ENCODE measurements around the gene MYCN.
"Not testable (repeated sequence)": the region's sequence is repeated elsewhere in the genome, so short reads cannot be mapped to it uniquely, and the experiment has no call there.

Gene MYCN

DNA sequence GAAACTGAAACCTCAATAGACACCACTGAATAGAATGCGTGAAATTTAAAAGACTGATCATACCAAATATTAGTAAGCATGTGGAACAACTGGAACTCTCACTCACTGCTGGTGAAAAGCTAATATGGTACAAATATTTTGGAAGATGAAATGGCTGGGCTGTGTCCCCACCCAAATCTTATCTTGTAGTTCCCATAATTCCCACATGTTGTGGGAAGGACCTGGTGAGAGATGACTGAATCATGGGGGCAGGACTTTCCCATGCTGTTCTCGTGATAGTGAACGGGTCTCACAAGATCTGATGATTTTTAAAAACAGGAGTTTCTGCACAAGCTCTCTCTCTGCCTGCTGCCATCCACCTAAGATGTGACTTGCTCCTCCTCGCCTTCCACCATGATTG lies 32.0 kb upstream of the MYCN start:
- DNase-seq, result no peak

DNA sequence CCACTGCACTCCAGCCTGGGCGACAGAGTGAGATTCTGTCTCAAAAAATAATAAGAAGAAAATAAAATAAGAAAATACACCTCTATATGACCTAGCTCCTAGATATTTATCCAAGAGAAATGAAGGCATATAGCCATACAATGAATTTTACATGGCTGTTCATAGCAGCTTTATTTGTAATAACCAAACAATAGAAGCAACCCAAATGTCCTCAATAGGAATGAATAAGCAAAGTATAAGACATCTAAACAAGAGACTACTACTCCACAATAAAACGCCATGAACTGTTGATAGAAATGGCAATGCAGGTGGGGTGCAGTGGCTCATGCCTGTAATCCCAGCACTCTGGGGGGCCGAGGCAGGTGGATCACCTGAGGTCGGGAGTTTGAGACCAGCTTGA lies 31.2 kb upstream of the MYCN start:
- DNase-seq, result no peak

DNA sequence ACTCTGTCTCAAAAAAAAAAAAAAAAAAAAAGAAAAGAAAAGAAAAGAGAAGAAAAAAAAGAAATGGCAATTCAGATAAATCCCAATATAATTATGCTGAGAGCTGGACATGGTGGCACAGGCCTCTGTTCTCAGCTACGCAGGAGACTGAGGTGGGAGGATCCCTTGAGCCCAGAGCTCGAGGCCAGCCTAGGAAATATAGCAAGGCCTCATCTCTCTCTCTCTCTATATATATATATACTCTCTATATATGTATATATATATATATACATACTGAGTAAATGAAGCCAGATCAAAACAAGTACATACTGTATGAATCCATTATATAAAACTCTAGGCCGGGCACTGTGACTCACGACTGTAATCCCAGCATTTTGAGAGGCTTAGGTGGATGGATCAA lies 30.6 kb upstream of the MYCN start:
- DNase-seq, result no peak

DNA sequence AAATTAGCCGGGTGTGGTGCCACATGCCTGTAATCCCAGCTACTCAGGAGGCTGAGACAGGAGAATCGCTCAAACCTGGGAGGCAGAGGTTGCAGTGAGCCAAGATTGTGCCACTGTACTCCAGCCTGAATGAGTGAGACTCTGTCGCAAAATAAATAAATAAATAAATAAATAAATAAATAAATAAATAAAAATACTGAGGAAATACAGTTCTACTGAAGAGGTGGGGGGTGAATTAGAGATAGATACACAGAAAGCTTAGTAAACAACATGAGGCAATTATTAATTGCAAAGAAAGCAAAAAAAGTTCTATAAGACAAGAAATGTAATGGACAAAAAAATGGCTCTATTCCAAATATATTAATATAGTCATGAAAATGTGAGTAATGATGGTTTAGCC lies 29.1 kb upstream of the MYCN start:
- not testable (repeated sequence) for DNase-seq

DNA sequence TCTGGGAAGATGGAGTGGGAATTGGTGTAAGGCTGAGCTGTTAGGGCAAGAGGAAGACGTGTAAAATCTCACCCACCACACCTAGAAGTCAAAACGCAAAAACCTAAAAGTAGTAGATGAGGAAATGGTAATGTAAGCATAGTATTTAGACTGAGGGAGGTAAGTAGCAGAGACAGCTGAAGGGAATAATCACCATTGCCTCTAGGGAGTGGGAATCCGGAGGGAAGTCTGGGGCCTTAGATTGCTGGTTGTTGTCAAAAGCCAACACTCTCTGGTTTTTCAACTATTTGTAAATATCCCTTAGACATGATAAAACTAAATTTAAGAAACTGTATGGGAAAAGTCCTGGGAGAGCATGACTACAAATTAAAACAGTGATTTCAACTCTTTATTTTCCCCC lies 28.7 kb upstream of the MYCN start:
- no peak for DNase-seq

DNA sequence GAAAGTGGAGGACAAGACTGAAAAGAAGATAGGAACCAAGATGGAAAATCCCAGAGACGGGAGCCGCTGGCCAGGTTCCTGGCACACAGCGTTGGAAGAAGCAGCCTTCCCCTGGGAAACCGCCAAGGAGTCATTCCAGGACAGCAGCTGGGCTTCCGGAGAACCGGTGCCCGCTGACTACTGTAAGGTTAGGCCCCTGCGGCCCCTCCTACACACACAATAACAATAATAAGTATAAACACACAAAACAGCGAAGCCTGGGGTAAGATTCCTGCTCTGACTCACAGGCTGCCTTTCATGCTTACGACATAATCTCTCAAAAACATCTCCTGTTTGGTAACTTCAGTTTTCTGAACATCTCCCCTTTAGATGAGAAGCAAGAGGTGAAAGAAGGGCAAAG lies 28.1 kb upstream of the MYCN start:
- DNase-seq, result no peak

DNA sequence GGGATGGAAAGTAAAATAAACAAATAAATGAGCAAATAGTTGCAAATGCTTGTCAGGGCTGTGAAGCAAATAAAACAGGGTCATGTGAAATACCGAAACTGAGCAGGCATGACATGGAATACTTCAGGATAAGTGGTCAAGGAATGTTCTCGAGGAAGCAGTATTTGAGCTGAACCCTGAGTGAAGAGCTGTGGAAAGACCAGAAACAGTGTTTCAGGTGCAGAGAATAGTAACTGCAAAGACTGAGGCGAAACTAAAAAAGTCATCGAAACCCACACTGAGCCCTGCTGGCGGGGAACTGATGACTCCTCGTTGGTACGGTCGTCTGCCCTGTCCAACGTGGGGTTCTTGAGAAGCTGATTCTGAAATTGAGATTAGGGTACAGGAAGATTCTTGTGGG lies 27.2 kb upstream of the MYCN start:
- no peak for DNase-seq

DNA sequence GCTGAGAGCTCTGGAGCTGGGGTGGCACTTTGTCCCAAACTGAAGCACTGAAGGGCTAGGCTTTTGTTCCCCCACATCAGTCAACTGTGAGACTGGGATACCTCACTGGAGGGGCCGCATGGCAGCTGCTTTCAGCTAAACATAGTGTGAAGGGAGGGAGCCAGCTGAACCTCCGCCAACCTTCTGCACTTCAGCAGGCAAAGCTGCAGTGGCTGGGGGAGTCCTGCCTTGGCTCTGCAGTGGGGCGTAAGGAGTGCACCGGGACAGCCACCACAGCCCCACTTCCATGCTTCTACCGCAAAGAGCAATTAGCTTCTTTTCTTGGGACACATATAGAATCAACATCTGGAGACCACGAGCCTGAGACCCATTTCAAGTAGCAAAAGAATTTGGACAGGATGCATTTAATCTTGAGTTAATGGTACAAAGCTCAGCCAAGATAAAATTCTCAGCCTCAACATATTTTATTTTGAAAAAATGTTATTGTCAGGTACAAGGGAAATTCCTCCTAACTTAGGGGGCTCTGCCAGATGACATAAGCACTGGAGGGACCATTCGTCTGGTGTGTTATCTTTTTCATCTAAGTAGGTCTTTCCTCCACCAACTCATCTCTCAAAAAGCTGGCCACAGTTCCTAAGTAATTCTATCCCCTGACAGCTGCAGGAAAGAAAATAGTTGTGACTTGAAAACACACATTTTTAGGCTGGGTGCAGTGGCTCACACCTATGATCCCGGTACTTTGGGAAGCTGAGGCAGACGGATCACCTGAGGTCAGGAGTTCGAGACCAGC lies 25.6 kb upstream of the MYCN start:
- DNase-seq, result no peak

DNA sequence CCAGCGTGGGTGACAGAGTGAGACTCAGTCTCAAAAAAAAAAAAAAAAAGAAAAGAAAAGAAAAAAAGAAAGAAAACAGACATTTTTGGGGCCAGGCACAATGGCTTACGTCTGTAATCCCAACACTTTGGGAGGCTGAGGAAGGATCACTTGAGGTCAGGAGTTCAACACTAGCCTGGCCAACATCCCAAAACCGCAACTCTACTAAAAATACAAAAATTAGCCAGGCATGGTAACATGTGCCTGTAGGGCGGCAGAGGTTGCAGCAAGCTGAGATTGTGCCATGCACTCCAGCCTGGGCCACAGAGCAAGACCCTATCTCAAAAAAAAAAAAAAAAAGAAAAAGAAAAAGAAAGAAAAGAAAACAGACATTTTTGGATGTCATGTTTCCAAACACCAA lies 24.8 kb upstream of the MYCN start:
- DNase-seq, result not testable (repeated sequence)

DNA sequence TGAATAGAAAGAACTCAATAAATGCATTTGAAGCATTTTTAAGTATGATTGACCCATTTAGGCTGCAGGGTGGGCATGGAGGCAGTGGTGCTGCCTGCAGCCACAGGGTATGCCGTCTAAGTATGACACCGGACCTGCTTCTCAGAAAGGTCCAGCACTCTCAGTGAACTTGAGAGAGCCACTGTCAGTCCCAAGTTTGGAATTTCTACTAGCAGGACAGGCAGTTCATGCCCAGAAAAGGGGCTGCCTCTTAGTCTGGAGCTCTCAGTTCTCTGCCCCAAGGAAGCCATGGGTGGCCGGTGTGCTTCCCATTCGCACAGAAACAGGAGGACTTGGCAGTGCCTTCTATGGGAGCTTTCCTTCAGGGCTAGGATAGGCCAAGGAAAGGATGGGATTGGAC lies 24.0 kb upstream of the MYCN start:
- no peak for DNase-seq

DNA sequence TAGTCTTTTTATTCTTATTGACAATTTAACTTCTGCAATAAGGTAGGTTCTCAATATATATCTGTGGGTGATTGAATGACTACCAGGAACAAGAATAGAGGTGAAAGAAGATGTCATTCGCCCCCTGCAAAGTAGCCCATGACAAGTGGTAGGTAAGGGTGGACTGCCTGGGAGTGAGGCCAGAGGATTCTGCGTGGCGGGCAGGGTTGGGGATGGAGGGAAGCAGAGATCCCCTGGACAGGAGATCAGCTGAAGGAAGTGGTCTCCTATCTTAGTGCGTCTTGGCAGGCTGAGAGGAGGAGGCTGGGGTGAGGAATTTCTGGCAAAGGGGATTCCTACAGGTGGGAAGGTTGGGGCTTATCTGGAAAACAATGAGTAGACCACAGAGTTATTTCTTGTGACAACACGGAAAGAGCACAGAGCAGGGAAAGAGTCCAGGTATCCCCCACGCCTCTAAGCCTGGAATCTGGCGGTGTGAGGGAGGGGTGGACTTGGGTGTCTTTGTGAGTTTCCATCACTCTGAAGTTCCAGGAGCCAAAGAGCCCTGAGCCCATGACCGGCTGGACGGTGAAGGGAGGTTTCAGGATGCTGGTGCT lies 21.5 kb upstream of the MYCN start:
- no peak for DNase-seq

DNA sequence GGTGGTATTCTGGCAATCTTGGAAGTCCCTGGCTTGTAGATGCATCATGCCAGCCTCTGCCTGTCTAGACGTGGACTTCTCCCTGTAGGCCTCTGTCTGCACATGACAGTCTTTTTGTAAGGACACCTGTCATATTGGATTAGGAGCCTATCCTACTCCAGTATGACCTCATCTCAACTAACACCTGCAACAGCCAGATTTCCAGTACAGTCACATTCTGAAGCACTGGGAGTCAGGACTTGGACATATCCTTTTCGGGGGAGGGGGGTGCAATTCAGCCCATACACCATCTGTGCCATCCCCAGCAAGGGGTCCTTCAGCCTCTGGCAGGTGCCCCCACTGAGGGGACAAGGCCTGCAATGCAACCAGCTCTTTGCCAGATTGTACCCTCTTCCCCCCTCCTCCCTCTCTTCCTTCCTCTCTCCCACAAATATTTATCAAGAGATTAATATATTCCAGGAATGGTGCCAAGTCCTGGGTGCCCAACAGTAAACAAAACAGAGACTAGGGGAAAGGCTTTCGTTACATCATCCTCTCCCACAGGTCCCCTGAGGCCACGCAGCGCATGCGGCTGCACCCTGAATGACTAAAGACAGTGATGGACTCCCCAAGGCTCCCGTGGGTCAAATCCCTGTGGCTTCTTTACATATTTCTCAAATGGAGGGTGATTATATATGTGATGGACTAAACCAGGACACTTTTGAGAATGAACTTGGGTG lies 20.5 kb upstream of the MYCN start:
- DNase-seq, result no peak

DNA sequence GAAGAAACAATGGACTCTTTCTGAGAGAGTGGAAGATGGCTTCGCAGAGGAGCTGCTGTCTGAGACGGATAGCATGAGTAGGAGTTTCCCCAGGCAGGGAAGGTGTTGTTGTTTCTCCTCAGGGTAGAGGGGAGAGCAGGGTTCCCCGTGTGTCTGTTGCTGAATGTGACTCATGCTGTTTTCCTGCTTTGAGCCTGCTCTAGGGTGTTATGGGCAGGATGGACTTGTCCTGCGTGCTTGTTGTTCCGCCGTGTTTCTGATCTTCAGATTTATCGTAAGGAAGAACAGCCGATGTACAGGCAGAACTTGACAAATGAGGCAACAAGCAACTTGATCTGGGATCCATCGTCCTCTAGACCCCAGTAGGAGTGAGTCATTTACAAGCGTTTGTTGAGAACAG lies 19.7 kb upstream of the MYCN start:
- DNase-seq, result no peak

DNA sequence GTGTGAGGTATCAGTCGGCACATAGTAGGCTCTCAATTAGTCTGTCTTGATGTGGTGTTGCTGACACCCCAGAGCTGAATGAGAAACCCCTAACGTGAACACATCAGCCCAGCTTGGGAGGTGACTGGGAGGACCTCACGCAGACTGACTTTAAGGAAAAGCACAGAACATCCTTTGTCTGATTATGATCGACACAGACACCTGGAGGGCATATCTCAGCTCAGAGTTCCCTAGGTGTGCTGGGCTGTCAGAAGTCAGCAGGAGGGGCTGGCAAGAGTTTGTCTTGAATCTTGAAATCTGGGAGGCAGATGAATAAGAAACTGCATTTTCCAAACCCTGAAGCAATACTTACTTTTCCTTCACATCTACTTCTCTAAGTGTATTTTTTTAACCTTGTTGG lies 16.8 kb upstream of the MYCN start:
- DNase-seq, result no peak

DNA sequence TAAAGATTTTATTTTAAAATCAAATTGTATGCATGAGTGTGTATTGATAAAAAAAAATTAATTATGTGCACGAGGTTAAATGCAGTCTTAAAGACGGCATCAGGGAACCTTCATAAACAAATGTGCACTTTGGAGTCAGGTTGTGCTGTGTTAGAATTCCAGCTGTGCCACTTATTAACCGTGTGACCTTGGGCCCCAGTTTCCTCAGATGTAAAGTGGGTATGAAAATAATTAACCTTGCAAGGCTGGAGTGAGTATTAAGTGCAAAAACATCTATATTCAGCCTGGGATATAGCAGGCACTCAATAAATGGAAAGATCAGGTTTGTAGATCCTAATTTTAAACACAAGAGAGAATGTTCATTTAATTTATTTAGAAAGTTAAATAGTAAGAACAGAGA lies 14.5 kb upstream of the MYCN start:
- no peak for DNase-seq

DNA sequence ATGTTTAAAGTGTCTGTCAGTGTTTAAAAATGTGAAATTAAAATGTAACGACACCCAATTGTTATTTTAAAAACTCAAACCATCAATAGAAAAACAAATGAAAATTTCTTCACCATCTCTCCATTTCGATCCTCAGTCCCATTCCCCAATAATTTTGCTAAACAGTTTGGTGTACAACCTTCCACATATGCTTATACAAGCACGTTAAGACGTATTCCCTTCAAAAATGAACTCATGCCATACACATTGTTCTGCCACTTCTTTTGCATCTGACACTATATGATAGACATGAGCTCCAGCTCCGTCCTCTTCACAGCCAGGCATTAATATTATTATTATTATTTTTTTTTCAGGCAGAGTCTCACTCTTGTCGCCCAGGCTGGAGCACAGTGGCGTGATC lies 14.1 kb upstream of the MYCN start:
- DNase-seq, result no peak

DNA sequence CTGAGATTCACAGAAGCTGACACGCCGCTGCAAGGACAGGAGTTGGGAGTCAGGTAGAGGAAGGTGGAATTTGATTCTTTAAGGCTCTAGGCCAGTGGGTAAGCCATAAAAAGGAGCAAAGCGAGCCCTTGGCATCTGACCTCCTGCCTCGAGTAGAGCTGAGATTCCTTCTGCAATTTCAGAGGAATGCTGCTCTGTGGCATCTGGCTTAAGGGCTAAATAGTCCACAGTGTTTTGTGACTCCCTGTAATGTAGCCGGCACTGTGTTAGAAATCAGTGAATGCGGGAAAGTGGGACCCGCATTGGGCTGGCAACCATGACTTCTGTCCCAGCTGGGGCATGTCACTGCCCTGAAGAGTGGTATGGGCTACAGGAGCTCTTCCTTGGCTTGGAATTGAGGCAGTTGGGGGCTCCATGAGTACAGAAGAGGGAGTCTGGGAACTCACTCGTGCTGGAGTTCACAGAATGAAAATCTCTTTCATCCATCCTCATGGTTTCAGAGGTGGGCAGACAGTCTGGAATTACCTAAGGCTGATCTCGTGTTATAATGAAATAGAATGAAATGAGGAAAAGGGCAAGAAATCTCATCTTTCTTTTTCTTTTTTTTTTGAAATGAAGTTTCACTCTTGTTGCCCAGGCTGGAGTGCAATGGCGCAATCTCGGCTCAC lies 12.7 kb upstream of the MYCN start:
- no peak for DNase-seq

DNA sequence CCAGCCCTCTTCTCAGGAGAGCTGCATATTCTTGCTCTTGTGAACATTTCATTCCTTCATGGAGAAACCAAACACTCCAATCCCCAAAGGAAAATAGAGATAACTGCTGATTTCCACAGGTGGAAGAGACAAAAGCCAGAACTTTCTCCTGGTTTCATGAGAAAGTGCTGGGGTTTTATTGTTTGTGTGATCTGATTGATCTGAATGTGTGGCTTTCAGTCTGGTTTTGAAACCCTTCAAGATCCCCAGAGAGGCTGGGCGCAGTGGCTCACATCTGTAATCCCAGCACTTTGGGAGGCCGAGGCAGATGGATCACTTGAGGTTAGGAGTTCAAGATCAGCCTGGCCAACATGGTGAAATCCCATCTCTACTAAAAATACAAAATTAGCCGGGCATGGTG lies 11.3 kb upstream of the MYCN start:
- DNase-seq, result not testable (repeated sequence)

DNA sequence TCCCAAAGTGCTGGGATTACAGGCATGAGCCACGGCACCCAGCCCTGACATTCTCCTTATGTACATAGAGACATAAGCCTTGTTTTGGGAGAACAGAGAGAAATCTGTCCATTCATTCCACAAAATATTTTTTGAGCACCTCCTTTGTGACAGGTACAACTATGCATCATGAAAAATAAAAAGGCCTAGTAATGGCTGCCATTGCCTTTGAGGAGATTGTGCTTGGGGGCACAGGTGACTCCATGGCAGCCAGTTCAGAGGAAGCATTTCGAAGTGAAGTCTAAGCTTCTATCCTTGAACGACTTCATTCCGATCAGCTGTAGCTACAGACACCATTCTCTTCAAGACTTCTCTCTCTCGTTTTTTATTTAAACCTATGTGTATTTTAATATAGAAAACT lies 10.5 kb upstream of the MYCN start:
- DNase-seq, result no peak

DNA sequence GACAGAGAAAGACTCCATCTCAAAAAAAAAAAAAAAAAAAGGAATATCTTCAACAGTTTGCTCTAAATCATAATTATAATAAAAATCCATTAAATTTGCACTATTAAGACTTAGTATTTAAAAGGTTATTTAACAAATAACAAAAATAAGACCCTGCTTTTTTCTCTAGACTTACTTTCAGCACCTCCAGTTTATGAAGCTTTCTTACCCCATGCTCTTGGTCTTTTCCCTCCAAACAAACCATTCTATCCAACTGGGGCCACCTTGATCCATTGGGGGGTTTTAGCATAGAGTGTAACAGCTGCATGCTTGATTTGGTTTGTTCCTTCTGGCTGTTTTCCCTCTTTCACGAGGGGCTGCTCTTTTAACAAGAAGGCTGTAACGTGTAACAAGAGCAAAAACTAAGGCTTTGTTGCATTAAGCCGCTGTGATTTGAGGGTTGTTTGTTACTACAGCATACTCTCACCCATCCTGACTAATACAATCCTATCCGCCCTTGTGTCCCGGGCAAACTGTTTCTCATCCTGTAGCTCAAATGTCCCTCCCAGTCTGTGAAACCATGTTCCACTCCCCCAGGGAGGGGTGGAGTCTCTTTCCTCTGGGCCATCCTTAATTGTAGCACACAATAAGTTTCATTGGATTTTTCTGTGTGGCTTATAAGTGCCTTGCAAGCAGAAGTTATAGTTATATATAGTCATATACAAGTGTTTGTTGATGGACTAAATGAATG lies 9.6 kb upstream of the MYCN start:
- DNase-seq, result no peak

DNA sequence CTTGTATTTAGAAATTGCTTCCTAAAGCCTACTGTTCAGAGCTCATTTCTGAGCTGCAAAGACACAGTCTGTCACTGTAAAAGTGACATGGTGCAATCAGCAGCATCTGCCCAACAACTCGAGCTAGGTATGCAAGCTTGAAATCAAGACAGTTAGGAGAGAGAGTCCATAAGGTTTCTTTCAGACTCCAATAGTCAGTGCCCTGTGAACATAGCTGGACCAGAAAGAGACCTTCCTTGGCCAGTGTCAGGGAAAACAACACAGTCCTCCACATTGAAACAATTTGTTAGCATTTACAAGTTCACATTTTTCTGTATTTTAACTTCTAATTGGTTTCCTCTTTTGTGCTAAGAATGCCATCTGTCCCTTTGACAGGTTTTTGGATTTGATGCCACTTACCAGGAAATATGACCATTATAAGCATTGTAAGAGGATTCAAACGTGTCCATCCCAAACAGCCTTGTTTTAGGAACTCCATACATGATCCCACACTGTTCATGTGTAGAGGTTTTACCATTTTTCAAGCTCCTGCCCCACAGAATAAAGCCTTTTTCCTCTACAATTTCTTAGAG lies 8.9 kb upstream of the MYCN start:
- DNase-seq, result no peak

DNA sequence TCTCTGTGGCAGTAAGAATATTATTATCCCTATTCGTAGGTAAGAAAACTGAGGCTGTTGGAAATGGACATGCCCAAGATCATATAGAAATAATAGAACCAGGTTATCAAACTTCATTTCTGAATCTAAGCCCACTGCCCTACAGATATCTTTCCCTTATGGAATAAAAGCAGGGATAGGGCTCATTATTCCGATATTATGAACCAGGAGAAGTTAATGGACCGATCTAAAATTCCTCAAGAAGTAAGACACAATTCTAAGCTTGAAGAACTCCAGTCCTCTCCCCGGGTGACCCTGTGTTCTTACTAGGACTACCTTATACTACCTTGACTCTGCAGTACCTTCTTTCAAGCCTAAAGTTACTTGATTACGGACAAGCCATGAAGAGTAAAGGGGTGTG lies 8.4 kb upstream of the MYCN start:
- no peak for DNase-seq

Measured in KG1 (cell line).